HAP-1 (cell line): ENCODE measurements around the gene CAPN8.

Experiments used
- DNase-seq, 2 experiments: peaks; one replicate each; pipeline ENCODE4 v3.0.0-alpha.2; 2016 to 2020; ENCODE audit warnings: low spot score in 2 of 2
- H3K27me3 ChIP-seq: fragments of 250-450 bp; sonication (Bioruptor Pico); 2 replicates; pipeline ENCODE4 v1.5.1; 2020; ENCODE audit warnings: low read depth, mild to moderate bottlenecking, moderate library complexity
- H3K36me3 ChIP-seq: fragments of 250-450 bp; sonication (Bioruptor Pico); replicated peaks from 2 replicates; pipeline ENCODE4 v1.5.1; 2020; ENCODE audit warnings: mild to moderate bottlenecking
- H3K4me1 ChIP-seq: fragments of 250-450 bp; sonication (Bioruptor Pico); 2 replicates; pipeline ENCODE4 v1.5.1; 2020; ENCODE audit warnings: mild to moderate bottlenecking
- H3K4me3 ChIP-seq: fragments of 250-450 bp; sonication (Bioruptor Pico); 2 replicates; pipeline ENCODE4 v1.5.1; 2020; ENCODE audit warnings: mild to moderate bottlenecking, moderate library complexity
- H3K9me3 ChIP-seq: fragments of 250-450 bp; sonication (Bioruptor Pico); 2 replicates; pipeline ENCODE4 v1.5.1; 2020; ENCODE audit warnings: mild to moderate bottlenecking, moderate library complexity
- in situ Hi-C: fragments of 300-500 bp; cut with MboI; formaldehyde crosslinking; loops from 3 replicates; pipeline ENCODE4 v1.14.3; 2020; ENCODE audit warnings: low sequenced_read_pairs, inconsistent platforms, mixed read lengths

Gene CAPN8

DNA sequence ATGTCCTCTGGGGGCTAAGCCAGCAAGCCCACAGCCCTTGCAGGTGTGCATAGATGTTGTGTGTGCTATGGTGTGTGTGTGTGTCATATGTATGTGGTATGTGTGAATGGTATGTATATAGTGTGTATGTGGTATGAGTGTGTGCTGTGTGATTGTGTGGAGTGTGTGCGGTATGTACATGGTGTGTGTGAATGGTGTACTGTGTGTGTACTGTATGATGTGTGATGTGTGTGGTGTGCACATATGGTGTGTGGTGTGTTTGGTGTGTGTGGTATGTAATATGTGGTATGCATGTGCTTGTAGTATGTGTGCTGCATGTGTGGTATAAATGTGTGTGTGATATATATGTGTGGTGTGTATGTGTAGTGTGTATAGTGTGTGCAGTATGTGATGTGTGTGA, 107.0 kb downstream of the CAPN8 start:
- in situ Hi-C loops: no loop called here
- Histone ChIP-seq H3K36me3 (no peaks in the 10 kb centered on the region), H3K27me3 (no peaks in the 10 kb centered on the region), H3K4me3 (no peak overlapping the region), H3K4me1 (no peaks in the 10 kb centered on the region), H3K9me3 (no peaks in the 10 kb centered on the region; the same call in 1 of the 2 replicates)
- no peak for DNase-seq

DNA sequence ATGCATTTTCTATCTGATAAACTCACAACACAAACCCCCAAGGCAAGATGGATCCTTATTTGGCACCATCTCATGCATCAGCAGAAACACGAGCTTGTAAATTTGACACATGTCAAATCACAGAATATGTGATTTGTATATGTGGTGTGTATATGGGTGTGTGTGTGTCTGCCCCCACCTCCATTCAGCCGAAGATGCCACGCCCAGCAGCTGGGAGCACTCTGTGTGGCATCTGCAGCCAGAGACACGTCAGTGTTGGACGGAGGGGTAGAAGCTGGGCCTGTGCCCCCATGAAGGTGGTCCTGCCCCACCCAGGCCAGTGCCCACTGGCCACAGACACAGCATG, 108.4 kb downstream of the CAPN8 start:
- Histone ChIP-seq H3K36me3 (no peaks in the 10 kb centered on the region), H3K4me3 (no peak overlapping the region), H3K4me1 (no peaks in the 10 kb centered on the region), H3K27me3 (no peaks in the 10 kb centered on the region), H3K9me3 (no peaks in the 10 kb centered on the region; the same call in 1 of the 2 replicates)
- DNase-seq: no peak
- in situ Hi-C loops: no loop called here

DNA sequence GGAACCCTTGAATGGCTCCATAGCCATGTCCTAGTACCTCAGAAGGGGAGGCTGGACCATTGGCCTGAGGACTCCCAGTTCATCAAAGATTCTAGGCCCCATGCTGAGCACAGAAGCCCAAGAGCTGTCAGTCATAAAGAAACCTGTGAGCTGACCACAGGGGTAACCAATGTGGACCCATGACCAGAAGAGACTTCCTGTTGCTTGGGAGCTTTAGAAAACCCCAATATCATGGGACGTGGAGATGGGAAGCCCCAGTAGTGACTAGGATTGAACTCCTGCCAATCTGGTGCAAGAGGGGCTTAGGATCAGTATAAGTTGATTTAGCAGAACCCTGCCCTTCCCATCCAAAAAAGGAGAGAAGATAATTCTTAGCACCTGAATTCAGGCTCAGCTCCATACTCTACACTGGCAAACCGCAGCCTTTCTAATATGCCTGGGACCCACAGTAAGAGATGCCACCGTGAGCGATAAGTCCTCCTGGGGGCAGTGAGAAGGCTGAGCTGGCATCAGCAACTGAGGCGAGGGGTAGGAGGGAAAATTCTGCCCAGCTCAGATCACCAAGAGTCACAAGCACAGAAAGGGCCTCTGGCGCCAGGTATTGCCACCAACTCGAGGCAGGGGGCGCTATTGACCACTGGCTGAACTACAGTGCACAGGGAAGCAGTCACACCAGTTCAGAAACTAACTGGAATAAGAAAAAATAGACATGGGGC, 108.9 kb downstream of the CAPN8 start:
- in situ Hi-C loops: no loop called here
- peak; percentile 25 to 81 for DNase-seq

DNA sequence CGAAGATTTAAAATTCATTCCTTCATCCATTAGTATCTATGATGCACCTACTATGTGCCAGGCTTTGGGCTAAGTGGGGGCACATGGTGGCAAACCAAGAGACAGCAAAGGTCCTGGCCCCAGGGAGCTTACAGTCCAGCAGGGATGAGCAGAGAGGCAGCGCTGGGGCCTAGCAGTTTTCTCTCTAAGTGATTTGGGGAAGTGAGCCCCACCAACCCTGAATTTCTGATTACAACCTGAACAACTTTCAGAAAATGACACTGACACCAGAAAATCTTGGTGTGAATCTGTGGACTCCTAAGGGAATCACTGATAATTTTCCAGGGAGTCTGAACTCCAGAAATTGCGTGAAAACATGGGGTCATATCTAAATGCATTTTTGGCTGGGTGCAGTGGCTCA, 111.5 kb downstream of the CAPN8 start:
- no peaks in the 10 kb centered on the region; the same call in 1 of the 2 replicates for H3K9me3 ChIP-seq
- H3K4me3 ChIP-seq: no peak overlapping the region
- no peak for DNase-seq
- H3K4me1 ChIP-seq: no peaks in the 10 kb centered on the region
- H3K27me3 ChIP-seq: no peaks in the 10 kb centered on the region
- H3K36me3 ChIP-seq: no peaks in the 10 kb centered on the region
- in situ Hi-C loops: no loop called here

More for the DNA sequence above, 108.9 kb downstream of the CAPN8 start:
- no peaks in the 10 kb centered on the region for H3K4me1 ChIP-seq
- no peak overlapping the region for H3K4me3 ChIP-seq
- no peaks in the 10 kb centered on the region for H3K27me3 ChIP-seq
- H3K9me3 ChIP-seq: no peaks in the 10 kb centered on the region; the same call in 1 of the 2 replicates
- no peaks in the 10 kb centered on the region for H3K36me3 ChIP-seq

DNA sequence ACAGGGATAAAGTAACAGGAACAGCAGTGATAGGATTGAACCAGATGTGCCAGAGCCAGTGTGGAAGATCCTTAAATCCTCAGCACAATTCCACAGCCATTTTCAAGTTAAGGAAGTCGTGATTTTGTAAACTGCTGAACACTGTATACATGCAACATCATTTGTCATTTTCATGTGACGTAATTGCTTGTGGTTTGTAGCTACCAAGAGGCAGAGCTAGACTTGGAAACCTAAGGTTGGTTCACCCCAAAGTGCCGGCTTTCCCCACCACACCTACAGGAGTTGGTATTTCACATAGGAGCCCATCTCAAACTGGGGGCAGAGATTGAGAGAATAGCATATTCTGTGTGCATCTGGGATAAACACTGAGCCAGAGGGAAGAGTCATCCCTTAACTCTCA, 113.9 kb downstream of the CAPN8 start:
- Histone ChIP-seq H3K9me3 (no peaks in the 10 kb centered on the region), H3K4me1 (no peaks in the 10 kb centered on the region), H3K27me3 (peaks cover 3% of the 10 kb centered on the region; the same call in 1 of the 2 replicates), H3K36me3 (no peaks in the 10 kb centered on the region), H3K4me3 (no peak overlapping the region)
- in situ Hi-C loops: no loop called here
- DNase-seq: no peak

DNA sequence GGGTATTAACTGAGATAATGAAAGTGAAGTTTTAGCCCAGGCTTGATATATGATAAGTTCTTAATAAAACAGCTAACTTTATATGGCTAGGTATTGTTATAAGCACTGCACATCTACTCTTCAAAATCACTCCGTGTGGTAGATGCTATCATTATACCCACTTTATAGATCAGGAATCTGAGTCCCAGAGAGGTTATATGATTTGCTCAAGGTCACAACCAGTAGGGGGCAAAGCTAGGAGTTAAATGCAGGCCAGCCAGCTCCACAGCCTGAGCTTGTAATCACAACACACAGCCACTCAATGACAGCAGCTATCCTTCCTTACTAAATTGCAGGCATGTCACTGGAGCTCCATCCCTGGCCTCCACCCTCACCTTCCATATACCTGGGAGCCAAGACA, 115.8 kb downstream of the CAPN8 start:
- peaks cover 3% of the 10 kb centered on the region; the same call in 1 of the 2 replicates for H3K27me3 ChIP-seq
- H3K9me3 ChIP-seq: no peaks in the 10 kb centered on the region
- no peak for DNase-seq
- in situ Hi-C loops: no loop called here
- H3K4me3 ChIP-seq: no peak overlapping the region
- H3K36me3 ChIP-seq: no peaks in the 10 kb centered on the region
- no peaks in the 10 kb centered on the region for H3K4me1 ChIP-seq

DNA sequence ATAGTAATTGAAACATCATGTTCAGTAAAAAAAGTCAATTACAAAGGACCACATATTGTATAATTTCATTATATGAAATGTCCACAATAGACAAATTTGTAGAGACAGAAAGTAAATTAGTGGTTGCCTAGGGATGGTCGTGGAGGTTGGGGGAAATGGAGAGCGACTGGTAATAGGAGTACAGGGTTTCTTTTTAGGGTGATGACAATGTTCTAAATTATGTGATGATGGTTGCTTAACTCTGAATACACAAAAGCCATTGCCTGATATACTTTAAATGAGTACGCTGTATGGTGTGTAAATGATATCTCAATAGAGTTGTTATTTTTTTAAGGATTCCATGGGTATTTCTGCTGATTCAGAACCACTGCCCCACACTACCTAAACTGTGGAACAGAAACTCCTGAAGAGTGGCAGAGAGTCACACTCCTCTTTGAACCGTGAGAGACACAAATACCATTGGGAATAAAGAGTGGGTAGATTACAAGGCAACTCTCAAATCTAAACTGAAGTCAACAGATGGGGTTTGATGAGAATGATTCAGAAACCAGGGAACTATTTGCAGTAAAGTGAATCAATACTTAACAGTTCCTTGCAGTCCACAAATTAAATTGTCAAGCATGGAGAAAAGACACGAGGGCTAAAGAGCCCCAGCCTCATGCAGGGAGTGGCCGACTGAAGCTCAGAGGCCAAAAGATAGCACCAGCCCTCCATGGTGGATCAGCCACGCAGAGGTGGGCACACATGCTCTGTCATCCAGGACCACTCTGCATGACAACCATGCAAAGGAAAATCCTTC, 118.0 kb downstream of the CAPN8 start:
- in situ Hi-C loops: no loop called here

DNA sequence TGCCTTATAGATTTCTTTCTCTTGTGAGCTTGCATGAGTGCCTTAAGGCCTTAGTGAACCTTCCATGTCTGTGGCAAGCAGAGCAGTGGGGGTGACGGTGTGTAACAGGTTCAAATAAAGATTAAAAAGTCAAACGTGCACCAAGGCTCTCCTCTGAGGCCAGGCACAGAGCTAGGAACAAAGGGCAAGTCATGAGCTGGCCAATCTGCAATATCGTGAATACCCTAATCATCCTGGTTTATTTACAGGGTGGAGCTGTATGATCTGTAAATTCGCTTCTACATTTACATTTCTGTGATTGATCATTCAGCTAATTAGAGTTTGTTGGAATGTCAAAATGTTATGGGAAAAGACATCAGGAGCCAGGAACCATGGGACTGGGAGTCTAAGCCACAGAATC, 120.2 kb downstream of the CAPN8 start:
- Histone ChIP-seq H3K4me3 (no peak overlapping the region), H3K9me3 (no peaks in the 10 kb centered on the region), H3K4me1 (no peaks in the 10 kb centered on the region), H3K27me3 (peaks cover 3% of the 10 kb centered on the region; the same call in 1 of the 2 replicates), H3K36me3 (no peaks in the 10 kb centered on the region)
- no peak for DNase-seq
- in situ Hi-C loops: no loop called here

More for the DNA sequence above, 118.0 kb downstream of the CAPN8 start:
- Histone ChIP-seq H3K36me3 (no peaks in the 10 kb centered on the region), H3K27me3 (peaks cover 3% of the 10 kb centered on the region; the same call in 1 of the 2 replicates), H3K4me3 (no peak overlapping the region), H3K9me3 (no peaks in the 10 kb centered on the region), H3K4me1 (no peaks in the 10 kb centered on the region)
- DNase-seq: no peak

DNA sequence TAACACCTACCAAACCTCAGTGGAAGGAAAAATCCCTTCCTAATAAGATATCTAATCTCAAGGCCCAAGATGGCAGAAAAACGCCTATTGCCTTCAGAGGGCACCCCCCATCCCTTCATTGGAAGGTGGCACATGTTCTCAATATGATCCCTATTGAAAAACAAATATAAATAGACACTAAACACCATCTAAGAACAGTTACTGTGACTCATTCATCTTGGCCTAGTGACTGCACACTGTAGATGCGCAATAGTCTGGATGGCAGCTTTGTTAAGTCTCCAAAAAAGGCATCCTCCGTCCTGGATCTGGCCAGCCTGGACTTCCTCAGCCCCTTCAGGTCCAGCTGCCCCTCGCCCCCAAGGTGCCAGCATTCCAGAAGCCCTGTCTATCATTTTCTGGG, 121.9 kb downstream of the CAPN8 start:
- H3K36me3 ChIP-seq: no peaks in the 10 kb centered on the region
- H3K9me3 ChIP-seq: no peaks in the 10 kb centered on the region
- no peak for DNase-seq
- H3K4me3 ChIP-seq: no peak overlapping the region
- in situ Hi-C loops: no loop called here
- H3K27me3 ChIP-seq: peaks cover 3% of the 10 kb centered on the region; the same call in 1 of the 2 replicates
- no peaks in the 10 kb centered on the region for H3K4me1 ChIP-seq

DNA sequence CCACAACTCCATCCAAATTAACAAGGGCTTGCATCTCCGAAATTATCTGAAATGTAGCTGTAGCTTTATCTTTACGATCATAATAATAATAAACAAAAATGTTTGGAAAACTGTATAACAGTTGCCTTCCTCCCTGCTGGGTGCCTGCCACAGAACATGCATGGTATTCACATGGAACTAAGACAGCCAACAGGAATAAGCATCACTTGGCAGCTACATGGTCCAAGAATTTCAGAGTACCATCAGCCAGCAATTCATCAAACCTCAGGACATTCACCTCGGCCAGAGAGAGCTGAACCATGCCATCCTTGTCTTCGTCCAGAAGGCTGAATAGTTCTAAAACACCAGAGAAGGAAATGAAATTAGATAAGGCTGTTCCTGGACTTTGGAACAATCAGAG, 122.7 kb downstream of the CAPN8 start:
- Histone ChIP-seq H3K9me3 (no peaks in the 10 kb centered on the region), H3K4me1 (no peaks in the 10 kb centered on the region), H3K36me3 (no peaks in the 10 kb centered on the region), H3K4me3 (no peak overlapping the region), H3K27me3 (no peaks in the 10 kb centered on the region; the same call in 1 of the 2 replicates)
- no peak for DNase-seq
- in situ Hi-C loops: no loop called here

DNA sequence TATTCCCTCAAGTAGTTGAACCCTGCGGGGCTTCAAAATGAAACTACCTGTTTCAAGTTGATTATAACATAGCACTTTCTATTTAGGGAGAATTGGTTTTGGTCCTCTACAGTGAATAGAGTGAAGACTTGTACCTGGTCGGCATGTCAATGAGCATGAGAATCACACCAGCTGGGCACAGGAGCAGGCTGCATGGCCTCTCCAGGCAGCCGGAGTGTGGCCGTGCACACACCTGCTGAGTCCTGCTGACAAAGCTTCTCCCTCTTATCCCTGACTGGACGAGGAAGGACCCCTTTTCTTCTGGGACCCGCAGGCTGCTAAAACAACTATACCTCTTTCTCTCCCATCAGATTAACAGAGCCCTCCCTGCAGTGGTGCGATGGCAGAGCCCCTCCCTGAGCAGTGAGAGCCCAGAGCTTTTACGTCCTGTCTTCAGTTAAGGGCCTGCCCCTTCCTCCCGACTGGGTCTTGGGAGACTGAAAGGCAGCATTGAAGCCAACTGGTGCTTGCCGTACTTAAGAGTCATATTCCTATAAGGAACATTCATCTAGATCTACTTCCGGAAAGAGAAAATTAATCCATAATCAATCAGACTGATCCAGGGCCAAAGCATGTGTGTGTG, 124.9 kb downstream of the CAPN8 start:
- in situ Hi-C loops: no loop called here
- no peaks in the 10 kb centered on the region for H3K4me1 ChIP-seq
- peaks cover 4% of the 10 kb centered on the region; the same call in 1 of the 2 replicates for H3K27me3 ChIP-seq
- DNase-seq: no peak
- no peaks in the 10 kb centered on the region for H3K9me3 ChIP-seq
- no peaks in the 10 kb centered on the region for H3K36me3 ChIP-seq
- no peak overlapping the region for H3K4me3 ChIP-seq

DNA sequence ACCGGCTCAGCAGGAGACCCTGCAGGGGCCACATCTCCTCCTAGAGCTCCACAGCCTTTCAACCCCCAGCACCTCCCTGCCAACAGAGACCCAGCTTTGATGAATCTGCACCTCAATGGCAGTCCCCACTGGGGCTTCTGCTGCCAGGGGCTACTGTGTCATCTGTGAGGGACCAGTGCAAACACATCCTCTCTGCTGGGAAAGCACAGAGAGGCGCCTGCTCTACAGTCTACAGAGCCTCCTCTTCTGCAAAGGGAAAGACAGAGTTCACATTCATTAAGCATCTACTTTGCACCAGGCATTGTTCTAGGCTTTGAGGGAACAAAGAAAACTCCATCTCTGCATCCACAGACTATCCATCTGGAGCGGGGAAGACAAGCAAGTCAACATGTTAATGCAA, 125.8 kb downstream of the CAPN8 start:
- Histone ChIP-seq H3K27me3 (peaks cover 4% of the 10 kb centered on the region), H3K4me1 (no peaks in the 10 kb centered on the region), H3K36me3 (no peaks in the 10 kb centered on the region), H3K4me3 (no peak overlapping the region), H3K9me3 (no peaks in the 10 kb centered on the region)
- in situ Hi-C loops: no loop called here
- no peak for DNase-seq

DNA sequence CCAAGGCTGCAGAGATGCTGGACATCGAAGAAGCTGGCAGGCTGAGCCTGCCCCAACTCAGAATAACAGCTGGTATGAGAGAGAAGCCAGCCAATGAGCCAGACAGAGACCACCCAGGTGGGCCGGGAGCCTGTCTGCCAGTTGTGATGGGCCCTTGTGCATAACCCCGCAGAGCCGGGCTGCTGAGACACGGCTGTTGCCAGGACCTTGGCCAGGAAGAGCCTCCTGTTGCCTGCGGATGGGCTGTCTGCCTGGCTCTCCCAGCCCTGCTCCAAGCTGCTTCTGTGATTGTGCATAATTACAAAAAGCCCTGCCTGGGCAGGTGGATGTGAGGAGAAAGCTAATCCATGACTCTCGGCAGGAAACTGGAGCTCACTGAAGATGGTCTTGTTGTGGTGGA, 126.5 kb downstream of the CAPN8 start:
- H3K4me3 ChIP-seq: no peak overlapping the region
- H3K4me1 ChIP-seq: no peaks in the 10 kb centered on the region
- no peaks in the 10 kb centered on the region for H3K9me3 ChIP-seq
- no peak for DNase-seq
- peaks cover 7% of the 10 kb centered on the region for H3K27me3 ChIP-seq
- no peaks in the 10 kb centered on the region for H3K36me3 ChIP-seq
- in situ Hi-C loops: no loop called here

DNA sequence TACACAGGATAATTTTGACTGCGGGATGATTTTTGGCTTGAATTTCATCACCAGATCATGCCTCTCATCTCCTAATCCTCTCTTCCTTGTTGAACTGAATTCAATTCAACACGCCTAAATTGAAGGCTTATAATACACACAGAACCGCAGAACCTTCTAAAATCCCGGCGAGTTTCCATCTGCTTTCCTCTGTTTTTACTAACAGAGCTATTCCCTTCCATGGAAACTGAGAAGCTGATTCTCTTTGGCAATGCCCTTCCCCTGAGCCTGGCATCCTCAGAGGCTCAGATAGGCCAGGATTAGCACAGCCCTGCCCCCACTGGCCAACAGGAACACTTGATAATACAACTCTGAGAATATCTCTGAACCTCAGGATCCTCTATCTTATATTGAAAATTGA, 130.2 kb downstream of the CAPN8 start:
- no peak for DNase-seq
- peaks cover 13% of the 10 kb centered on the region for H3K27me3 ChIP-seq

More for the DNA sequence above, 130.2 kb downstream of the CAPN8 start:
- Histone ChIP-seq H3K9me3 (no peaks in the 10 kb centered on the region), H3K4me3 (no peak overlapping the region), H3K4me1 (no peaks in the 10 kb centered on the region), H3K36me3 (no peaks in the 10 kb centered on the region)
- in situ Hi-C loops: no loop called here
